MM.1S (cell line): ENCODE measurements around the gene VN1R5.

ENCODE experiments used
- CTCF ChIP-seq: fragments of 300-600 bp; sonication (generic); IDR thresholded peaks from 2 replicates; pipeline ENCODE4 v1.5.1; 2016; ENCODE audit warnings: antibody characterized with exemption, low read length, mixed read lengths
- EZH2 ChIP-seq: fragments of 300-600 bp; sonication (generic); optimal IDR thresholded peaks from 2 replicates; pipeline ENCODE3; 2017; ENCODE audit warnings: low read depth, mild to moderate bottlenecking, antibody characterized with exemption, low read length, mixed read lengths

GRCh38 chr1:247301176-247301540, 45.3 kb downstream of the VN1R5 start:
- TF ChIP-seq CTCF (no peak), EZH2 (no peak)
